ENCODE measurements around the gene WWOX.

Gene WWOX

GRCh38 chr16:78988361-78988969, 889.0 kb downstream of the WWOX start:
- no peak for DNase-seq (ENCODE audit: low read depth in 2 of 2)

- no peak for DNase-seq (ENCODE audit: low read depth in 2 of 2)
Measured at GRCh38 chr16:78990309-78990701, 890.9 kb downstream of the WWOX start.

- no peak for DNase-seq (ENCODE audit: low read depth in 2 of 2)
Measured at GRCh38 chr16:78992001-78992400, 892.5 kb downstream of the WWOX start.

GRCh38 chr16:78993346-78993745, 893.9 kb downstream of the WWOX start:
- no peak for DNase-seq (ENCODE audit: low read depth in 2 of 2)

- DNase-seq (ENCODE audit: low read depth in 2 of 2), result no peak
Measured at GRCh38 chr16:78994135-78994745, 894.8 kb downstream of the WWOX start.

- DNase-seq (ENCODE audit: low read depth in 2 of 2), result no peak
Measured at GRCh38 chr16:78995441-78995840, 896.0 kb downstream of the WWOX start.

GRCh38 chr16:78996790-78997189, 897.3 kb downstream of the WWOX start:
- no peak for DNase-seq (ENCODE audit: low read depth in 2 of 2)

- no peak for DNase-seq (ENCODE audit: low read depth in 2 of 2)
Measured at GRCh38 chr16:78998879-78999278, 899.4 kb downstream of the WWOX start.

GRCh38 chr16:79001156-79001967, 901.9 kb downstream of the WWOX start:
- no peak for DNase-seq (ENCODE audit: low read depth in 2 of 2)

GRCh38 chr16:79003026-79003609, 903.7 kb downstream of the WWOX start:
- DNase-seq (ENCODE audit: low read depth in 2 of 2), result no peak

- no peak for DNase-seq (ENCODE audit: low read depth in 2 of 2)
Measured at GRCh38 chr16:79004309-79004708, 904.9 kb downstream of the WWOX start.

- DNase-seq (ENCODE audit: low read depth in 2 of 2), result no peak
Measured at GRCh38 chr16:79005096-79005495, 905.6 kb downstream of the WWOX start.

- no peak for DNase-seq (ENCODE audit: low read depth in 2 of 2)
Measured at GRCh38 chr16:79006206-79006605, 906.8 kb downstream of the WWOX start.

- no peak for DNase-seq (ENCODE audit: low read depth in 2 of 2)
Measured at GRCh38 chr16:79006765-79007164, 907.3 kb downstream of the WWOX start.

- no peak for DNase-seq (ENCODE audit: low read depth in 2 of 2)
Measured at GRCh38 chr16:79007614-79008013, 908.2 kb downstream of the WWOX start.

- peak; percentile 18 to 31 for DNase-seq (ENCODE audit: low read depth in 2 of 2)
Measured at GRCh38 chr16:79008036-79008868, 908.8 kb downstream of the WWOX start.

- DNase-seq (ENCODE audit: low read depth in 2 of 2), result no peak
Measured at GRCh38 chr16:79008869-79009179, 909.4 kb downstream of the WWOX start.

GRCh38 chr16:79009896-79010295, 910.4 kb downstream of the WWOX start:
- no peak for DNase-seq (ENCODE audit: low read depth in 2 of 2)

- no peak for DNase-seq (ENCODE audit: low read depth in 2 of 2)
Measured at GRCh38 chr16:79011282-79011681, 911.8 kb downstream of the WWOX start.

- DNase-seq (ENCODE audit: low read depth in 2 of 2), result no peak
Measured at GRCh38 chr16:79012671-79013434, 913.4 kb downstream of the WWOX start.
